ENCODE results near the gene NBAS. TPM values are rescaled to one million over a fixed set of nuclear protein-coding genes. Genes with fewer than 3 reads are reported as not detected.

The NBAS gene
- total and polyA plus RNA-seq, 9 of the 15 experiments (the other 6 are each of a cell fraction or from before 2014, with no cell fraction given) = 15.3 to 94.4 (median 69.9) TPM

GRCh38 chr2:15561574-15562344 lies 625 bp upstream of the NBAS start (continued):
- peak; percentile 60 for TF ChIP-seq TAF1 (IDR thresholded peaks at IDR 0.05; ENCODE audit: control insufficient read depth, extremely low read depth, insufficient read depth, low read length, severe bottlenecking)
- 0 out of 4 replicates have a peak, but pooled peaks of 1 of the 2 experiments have one; percentile 10 for TF ChIP-seq MAZ (CRISPR knock-in tag; conservative IDR thresholded peaks at IDR 0.05 in 1 of 2, IDR thresholded peaks at IDR 0.05 in 1 of 2)
- 0 out of 2 replicates have a peak, but pooled peaks have one; percentile 0 for TF ChIP-seq ZNF23 (CRISPR knock-in tag; IDR thresholded peaks at IDR 0.05)
- TF ChIP-seq, protein P1, sequence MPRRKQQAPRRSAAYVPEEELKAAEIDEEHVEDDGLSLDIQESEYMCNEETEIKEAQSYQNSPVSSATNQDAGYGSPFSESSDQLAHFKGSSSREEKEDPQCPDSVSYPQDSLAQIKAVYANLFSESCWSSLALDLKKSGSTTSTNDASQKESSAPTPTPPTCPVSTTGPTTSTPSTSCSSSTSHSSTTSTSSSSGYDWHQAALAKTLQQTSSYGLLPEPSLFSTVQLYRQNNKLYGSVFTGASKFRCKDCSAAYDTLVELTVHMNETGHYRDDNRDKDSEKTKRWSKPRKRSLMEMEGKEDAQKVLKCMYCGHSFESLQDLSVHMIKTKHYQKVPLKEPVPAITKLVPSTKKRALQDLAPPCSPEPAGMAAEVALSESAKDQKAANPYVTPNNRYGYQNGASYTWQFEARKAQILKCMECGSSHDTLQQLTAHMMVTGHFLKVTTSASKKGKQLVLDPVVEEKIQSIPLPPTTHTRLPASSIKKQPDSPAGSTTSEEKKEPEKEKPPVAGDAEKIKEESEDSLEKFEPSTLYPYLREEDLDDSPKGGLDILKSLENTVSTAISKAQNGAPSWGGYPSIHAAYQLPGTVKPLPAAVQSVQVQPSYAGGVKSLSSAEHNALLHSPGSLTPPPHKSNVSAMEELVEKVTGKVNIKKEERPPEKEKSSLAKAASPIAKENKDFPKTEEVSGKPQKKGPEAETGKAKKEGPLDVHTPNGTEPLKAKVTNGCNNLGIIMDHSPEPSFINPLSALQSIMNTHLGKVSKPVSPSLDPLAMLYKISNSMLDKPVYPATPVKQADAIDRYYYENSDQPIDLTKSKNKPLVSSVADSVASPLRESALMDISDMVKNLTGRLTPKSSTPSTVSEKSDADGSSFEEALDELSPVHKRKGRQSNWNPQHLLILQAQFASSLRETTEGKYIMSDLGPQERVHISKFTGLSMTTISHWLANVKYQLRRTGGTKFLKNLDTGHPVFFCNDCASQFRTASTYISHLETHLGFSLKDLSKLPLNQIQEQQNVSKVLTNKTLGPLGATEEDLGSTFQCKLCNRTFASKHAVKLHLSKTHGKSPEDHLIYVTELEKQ (CRISPR knock-in tag; IDR thresholded peaks at IDR 0.05) = no peak
- TF ChIP-seq TAL1 (IDR thresholded peaks at IDR 0.05) = 0 out of 2 replicates have a peak, but pooled peaks have one; percentile 15
- 0 out of 4 replicates have a peak, but pooled peaks of 1 of the 2 experiments have one; percentile 17 for TF ChIP-seq NRF1 (conservative IDR thresholded peaks at IDR 0.05 in 1 of 2, IDR thresholded peaks at IDR 0.05 in 1 of 2)
- no peak for TF ChIP-seq KLF13 (tag; IDR thresholded peaks at IDR 0.05; ENCODE audit: borderline replicate concordance, low read depth)
- peak; percentile 57 for TF ChIP-seq BRD9 (IDR thresholded peaks at IDR 0.05; ENCODE audit: low read depth, partially characterized antibody)
- TF ChIP-seq ZNF589 (CRISPR knock-in tag; IDR thresholded peaks at IDR 0.05; ENCODE audit: low read depth) = 0 out of 2 replicates have a peak, but pooled peaks have one; percentile 23
- TF ChIP-seq, protein P2, sequence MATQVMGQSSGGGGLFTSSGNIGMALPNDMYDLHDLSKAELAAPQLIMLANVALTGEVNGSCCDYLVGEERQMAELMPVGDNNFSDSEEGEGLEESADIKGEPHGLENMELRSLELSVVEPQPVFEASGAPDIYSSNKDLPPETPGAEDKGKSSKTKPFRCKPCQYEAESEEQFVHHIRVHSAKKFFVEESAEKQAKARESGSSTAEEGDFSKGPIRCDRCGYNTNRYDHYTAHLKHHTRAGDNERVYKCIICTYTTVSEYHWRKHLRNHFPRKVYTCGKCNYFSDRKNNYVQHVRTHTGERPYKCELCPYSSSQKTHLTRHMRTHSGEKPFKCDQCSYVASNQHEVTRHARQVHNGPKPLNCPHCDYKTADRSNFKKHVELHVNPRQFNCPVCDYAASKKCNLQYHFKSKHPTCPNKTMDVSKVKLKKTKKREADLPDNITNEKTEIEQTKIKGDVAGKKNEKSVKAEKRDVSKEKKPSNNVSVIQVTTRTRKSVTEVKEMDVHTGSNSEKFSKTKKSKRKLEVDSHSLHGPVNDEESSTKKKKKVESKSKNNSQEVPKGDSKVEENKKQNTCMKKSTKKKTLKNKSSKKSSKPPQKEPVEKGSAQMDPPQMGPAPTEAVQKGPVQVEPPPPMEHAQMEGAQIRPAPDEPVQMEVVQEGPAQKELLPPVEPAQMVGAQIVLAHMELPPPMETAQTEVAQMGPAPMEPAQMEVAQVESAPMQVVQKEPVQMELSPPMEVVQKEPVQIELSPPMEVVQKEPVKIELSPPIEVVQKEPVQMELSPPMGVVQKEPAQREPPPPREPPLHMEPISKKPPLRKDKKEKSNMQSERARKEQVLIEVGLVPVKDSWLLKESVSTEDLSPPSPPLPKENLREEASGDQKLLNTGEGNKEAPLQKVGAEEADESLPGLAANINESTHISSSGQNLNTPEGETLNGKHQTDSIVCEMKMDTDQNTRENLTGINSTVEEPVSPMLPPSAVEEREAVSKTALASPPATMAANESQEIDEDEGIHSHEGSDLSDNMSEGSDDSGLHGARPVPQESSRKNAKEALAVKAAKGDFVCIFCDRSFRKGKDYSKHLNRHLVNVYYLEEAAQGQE (IDR thresholded peaks at IDR 0.05; ENCODE audit: borderline replicate concordance) = no peak
- TF ChIP-seq, protein P2 (CRISPR knock-in tag; IDR thresholded peaks at IDR 0.05; ENCODE audit: low read depth) = 0 out of 2 replicates have a peak, but pooled peaks have one; percentile 9
- TF ChIP-seq TBP (optimal IDR thresholded peaks at IDR 0.05; ENCODE audit: low read depth, low read length) = peak; percentile 82
- peak; percentile 64; the same call in 1 of the 2 replicates for TF ChIP-seq MYNN (IDR thresholded peaks at IDR 0.05)
- no peak for TF ChIP-seq MYNN (CRISPR knock-in tag; IDR thresholded peaks at IDR 0.05)
- TF ChIP-seq ARID1B (IDR thresholded peaks at IDR 0.05) = peak; percentile 59
- TF ChIP-seq PRMT5 (CRISPR knock-in tag; IDR thresholded peaks at IDR 0.05) = no peak

All from K562 (cell line).